NCI-H1436 treated with DMSO at 0.1 percent for 48 hours (cell line): ENCODE measurements around the gene MAG.

Experiments used
- DNase-seq: peaks from one replicate; lab custom pipeline; 2025; lab: John Stamatoyannopoulos, UW

The MAG gene

DNA sequence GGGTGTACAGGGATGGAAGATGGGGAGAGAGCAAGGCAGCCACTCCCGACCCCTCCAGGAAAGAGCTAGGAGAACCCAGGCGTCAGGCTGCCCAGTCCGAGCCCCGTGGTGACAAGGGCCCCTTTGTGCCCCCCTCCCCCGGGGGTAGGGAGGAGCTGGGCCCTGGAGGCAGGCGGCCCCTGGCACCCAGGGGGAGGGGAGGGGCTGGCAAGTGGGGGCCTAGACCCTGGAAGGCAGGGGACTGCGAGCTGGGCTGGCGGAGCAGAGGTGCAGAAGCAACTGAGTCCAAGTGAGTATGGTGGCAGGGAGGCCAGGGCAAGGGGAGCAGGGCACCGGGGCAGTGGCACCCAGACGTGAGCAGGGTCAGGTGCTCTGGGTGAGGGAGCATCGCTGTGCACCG, at the start of gene MAG:
Gene MAG, plus strand, starts transcription at position 246 of the 400 bp plus-strand sequence. CDS start 3,248 bp downstream, outside the sequence.
- no peak for DNase-seq

- DNase-seq = no peak
Observed at GRCh38 chr19:35246466-35247092, 45.4 kb upstream of the MAG start.

DNA sequence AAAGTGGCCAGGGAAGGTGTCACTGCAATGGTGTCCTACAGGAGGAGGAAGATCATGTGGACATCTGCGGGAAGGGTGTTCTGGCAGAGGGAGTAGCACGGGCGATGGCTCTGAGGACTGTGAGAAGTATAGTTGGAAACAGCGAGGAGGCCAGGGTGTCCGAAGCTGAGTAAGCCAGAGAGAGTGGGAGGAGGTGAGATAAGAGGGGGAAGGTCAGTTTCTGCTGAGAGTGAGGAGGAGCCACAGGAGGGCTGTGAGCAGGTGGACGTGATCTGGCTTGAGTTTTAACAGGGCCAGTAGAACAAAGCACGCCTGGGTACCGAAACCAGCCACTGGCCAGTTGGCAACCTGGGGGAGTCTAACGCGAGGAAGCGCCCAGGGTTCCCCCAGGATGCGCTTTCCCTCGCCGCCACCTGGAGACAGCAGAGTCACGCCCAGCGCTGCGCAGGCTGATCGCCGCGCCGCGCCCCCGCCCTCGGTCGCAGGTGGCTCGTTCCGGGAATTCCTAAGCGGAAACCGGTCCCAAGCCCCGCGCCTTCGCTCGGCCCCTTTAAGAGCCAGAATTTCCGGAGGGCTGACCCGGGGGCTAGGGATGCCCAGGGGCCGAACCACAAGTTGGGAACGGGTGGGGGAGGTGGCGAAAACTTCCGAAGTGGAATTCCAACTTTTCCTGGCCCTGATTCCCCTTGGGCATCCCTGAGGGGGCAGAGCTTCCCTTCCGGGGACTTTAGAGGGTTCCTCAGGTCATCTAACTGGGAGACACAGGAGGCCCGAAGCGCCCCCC, 44.2 kb upstream of the MAG start:
- no peak for DNase-seq

DNA sequence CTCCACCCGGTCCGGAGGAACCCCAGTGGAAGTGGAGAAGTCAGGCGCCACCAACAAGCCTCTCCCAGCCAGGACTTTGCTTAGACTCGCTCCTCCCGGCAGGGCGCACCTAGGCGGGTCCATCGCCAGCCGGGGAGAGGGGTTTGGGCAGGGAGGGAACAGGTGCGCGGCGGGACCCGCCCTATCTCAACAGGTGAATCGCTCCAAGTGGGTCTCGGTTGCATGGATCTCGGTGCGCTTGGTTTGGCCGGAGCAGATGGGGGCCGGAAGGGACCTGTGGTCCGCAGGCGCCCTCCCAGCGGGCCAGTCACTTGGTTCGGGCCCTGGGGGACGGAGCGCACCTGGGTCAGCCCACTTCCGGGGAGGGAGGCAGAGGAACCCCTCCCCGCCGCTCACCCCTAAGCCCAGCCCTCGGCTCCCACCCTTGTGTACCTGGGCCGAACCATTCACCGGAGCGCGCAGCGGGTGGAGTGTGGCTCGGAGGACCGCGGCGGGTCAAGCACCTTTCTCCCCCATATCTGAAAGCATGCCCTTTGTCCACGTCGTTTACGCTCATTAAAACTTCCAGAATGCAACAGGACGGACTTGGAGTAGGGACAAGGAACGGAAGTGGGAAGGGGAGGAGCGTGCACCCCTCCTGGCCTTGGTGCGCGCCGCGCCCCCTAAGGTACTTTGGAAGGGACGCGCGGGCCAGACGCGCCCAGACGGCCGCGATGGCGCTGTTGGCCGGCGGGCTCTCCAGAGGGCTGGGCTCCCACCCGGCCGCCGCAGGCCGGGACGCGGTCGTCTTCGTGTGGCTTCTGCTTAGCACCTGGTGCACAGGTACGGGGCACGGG, 43.4 kb upstream of the MAG start, which contains the start of gene LSR:
Gene LSR, plus strand, starts transcription at position 693 of the 836 bp plus-strand sequence. Its CDS starts 21 bp downstream, at position 714.
- peak; percentile 59 for DNase-seq

DNA sequence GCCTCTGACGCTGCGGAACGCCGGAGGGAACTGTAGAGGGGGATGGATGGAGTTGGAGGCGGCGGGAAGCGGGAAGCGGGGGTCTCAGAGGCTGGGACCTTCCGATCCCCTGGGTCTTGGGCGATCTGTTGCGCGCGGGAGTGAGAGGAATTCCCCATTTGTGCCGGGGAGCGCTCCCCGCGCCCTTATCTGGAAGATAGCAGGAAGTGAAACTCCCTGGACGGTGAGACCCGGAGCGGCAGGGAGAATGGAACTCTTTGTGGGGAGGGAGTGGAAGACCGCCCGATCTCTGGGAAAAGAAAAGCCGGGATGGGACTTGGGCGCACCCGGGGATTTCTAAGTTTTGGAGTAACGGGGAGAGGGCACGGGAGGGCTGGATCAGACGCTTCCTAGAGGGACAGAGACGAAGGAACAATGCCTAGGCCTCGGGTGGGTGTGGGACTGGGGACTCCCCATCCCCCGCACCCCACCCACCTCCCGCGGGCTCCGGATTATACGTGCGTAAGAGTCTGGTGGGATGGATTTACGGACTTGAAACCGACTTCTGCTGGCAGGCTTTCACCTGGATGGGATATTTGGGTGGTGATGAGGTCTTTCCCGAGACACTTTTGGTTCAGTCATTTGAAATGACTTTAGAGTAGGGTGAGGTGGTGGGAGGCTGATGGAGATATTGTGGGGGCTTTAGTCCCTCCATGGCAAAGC, 42.7 kb upstream of the MAG start:
- no peak for DNase-seq

DNA sequence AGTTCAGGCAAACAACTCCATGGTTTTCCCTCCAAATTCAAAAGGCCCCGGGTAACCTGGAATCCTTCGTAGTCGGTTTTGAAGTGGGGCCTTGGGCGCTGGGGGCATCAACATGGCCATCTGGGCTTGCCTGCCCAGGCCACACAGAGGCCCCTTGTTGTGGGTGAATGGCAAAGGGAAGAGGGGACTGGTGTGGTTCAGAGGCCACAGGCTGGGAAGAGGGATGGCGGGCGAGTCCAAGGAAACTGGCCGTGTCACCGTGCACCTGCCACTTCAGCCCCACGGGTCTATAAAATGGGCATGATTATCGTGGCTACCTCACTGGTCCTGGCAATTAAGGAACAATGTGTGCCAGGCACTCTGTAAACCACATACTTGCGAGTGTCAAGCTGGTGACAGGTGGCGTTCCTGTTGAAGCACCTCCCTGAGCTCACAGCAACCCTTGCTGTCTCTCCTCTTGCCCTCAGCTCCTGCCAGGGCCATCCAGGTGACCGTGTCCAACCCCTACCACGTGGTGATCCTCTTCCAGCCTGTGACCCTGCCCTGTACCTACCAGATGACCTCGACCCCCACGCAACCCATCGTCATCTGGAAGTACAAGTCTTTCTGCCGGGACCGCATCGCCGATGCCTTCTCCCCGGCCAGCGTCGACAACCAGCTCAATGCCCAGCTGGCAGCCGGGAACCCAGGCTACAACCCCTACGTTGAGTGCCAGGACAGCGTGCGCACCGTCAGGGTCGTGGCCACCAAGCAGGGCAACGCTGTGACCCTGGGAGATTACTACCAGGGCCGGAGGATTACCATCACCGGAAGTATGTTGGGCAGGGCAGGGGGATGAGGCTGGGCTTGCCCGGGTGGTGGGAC, 41.9 kb upstream of the MAG start:
- DNase-seq = no peak

DNA sequence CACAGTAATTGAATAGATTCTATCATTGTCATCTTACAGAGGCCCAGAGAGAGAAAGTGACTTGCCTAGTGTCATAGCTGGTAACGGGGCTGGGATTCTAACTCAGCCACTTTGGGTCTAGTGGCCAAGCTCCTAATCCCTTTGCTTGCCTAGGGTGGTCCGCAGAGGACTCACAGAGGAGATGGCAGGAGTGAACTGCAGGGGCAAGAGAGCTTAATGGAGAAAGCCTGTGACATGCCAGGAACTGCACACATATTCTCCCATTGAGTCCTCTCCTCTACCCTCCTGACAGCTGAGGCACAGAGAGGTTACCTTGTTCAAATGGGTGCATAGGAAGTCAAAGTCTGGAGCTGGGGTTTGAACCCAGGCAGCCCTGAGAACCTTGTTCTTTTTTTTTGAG, 40.5 kb upstream of the MAG start:
- DNase-seq = no peak

- DNase-seq = no peak
Observed at GRCh38 chr19:35253316-35254286, 38.4 kb upstream of the MAG start.

- no peak for DNase-seq
Observed at GRCh38 chr19:35254341-35255297, 37.3 kb upstream of the MAG start.

DNA sequence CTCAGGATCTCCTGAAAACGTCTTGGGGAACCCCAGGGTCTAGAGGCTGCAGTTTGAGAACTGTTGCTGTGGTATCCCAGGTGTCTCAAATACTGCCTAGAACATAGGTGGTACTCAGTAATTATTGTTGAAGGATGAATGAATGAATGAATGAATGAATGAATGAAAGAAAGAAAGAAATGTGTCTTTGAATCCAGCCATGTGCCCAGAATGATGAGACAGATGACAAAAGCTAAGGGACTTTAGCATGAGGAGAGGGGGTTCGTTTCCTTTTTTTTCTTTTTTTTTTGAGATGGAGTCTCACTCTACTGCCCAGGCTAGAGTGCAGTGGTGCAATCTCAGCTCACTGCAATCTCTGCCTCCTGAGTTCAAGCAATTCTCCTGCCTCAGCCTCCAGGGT, 35.4 kb upstream of the MAG start:
- DNase-seq = no peak

- no peak for DNase-seq
Observed at GRCh38 chr19:35257113-35257461, 34.9 kb upstream of the MAG start.

GRCh38 chr19:35260694-35261304, 31.2 kb upstream of the MAG start:
- DNase-seq = no peak

GRCh38 chr19:35261356-35262100, 30.4 kb upstream of the MAG start:
- no peak for DNase-seq

DNA sequence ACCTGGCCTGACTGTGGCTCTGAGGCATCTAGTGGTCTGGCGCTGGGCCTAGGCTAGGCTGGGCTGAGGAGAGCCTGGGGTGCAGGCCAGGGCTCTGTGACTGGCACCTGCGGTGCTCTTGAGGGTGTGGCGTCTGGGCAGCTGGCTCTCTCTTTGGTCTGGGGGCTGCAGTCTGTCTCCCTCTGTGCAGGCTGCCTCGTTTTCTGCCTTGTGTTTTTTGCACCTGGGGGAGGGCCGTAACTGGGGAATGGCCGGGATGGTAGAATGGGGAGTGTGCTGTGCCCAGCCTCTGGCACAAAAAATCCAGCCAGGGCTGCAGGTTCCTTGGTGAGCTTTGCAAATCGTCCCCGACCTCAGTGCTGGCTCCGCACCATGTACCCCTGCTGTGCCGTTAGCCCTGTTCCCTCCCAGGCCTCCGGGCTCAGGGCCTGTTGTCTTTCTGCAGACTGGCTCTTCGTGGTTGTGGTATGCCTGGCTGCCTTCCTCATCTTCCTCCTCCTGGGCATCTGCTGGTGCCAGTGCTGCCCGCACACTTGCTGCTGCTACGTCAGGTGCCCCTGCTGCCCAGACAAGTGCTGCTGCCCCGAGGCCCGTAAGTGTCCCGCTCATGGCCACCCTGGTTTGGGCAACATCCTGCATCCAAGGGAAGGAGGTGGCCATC, 29.7 kb upstream of the MAG start:
- DNase-seq = no peak

GRCh38 chr19:35264268-35265125, 27.5 kb upstream of the MAG start:
- DNase-seq = no peak
